ENCODE results near the gene SIL1. TPM values are rescaled to one million over a fixed set of nuclear protein-coding genes. Genes with fewer than 3 reads are reported as not detected.

Gene SIL1
- total RNA-seq, 3 donors from 2014 or later (not counting 1 experiment from before 2014, with no cell fraction given): 16.9 to 22.5 (median 22.4) TPM

GRCh38 chr5:138961221-138961620, 236.9 kb downstream of the SIL1 start:
- Histone ChIP-seq H3K9me3 (ENCODE audit: control insufficient read depth, insufficient read depth, low read length) (no peaks in the 10 kb centered on the region), H3K27ac (ENCODE audit: low read length) (no peak overlapping the region), H3K4me3 (ENCODE audit: low read length) (no peak overlapping the region), H3K4me1 (ENCODE audit: control insufficient read depth, insufficient read depth, low read length) (no peaks in the 10 kb centered on the region), H3K27me3 (ENCODE audit: control insufficient read depth, insufficient read depth, low read length) (no peaks in the 10 kb centered on the region), H3K36me3 (ENCODE audit: control insufficient read depth, insufficient read depth, low read length) (no peaks in the 10 kb centered on the region)
- H3K27me3 Mint-ChIP-seq (ENCODE audit: low read depth in 2 of 2): no peaks in the 10 kb centered on the region
- WGBS (ENCODE audit: insufficient coverage): 97% methylated on average over 1 of the region's 1 CpG
- intact Hi-C loops (cut with micrococcal nuclease): no loop called here
- H3K36me3 Mint-ChIP-seq: no peaks in the 10 kb centered on the region
- ATAC-seq (no peak), DNase-seq (no peak)
- no peak for TF ChIP-seq CTCF (IDR thresholded peaks at IDR 0.05)
- no peak overlapping the region for H3K4me3 Mint-ChIP-seq
- no peaks in the 10 kb centered on the region for H3K9me3 Mint-ChIP-seq
- no peaks in the 10 kb centered on the region for H3K4me1 Mint-ChIP-seq
- H3K27ac Mint-ChIP-seq: no peak overlapping the region

GRCh38 chr5:138960145-138960692, 237.9 kb downstream of the SIL1 start:
- WGBS (ENCODE audit: insufficient coverage): 90% methylated on average over 4 of the region's 5 CpGs
- no peaks in the 10 kb centered on the region for H3K4me1 Mint-ChIP-seq

GRCh38 chr5:138956801-138957200, 241.4 kb downstream of the SIL1 start:
- no peaks in the 10 kb centered on the region for H3K9me3 Mint-ChIP-seq
- no peaks in the 10 kb centered on the region for H3K9me3 ChIP-seq (ENCODE audit: control insufficient read depth, insufficient read depth, low read length)
- no peak overlapping the region for H3K4me3 ChIP-seq (ENCODE audit: low read length)
- no peaks in the 10 kb centered on the region for H3K27me3 Mint-ChIP-seq (ENCODE audit: low read depth in 2 of 2)
- no peak overlapping the region for H3K27ac ChIP-seq (ENCODE audit: low read length)
- no peaks in the 10 kb centered on the region for H3K27me3 ChIP-seq (ENCODE audit: control insufficient read depth, insufficient read depth, low read length)
- WGBS (ENCODE audit: insufficient coverage): 88% methylated on average over 1 of the region's 1 CpG
- no peak for ATAC-seq
- no peak overlapping the region for H3K4me3 Mint-ChIP-seq
- peaks cover 20% of the 10 kb centered on the region for H3K4me1 ChIP-seq (ENCODE audit: control insufficient read depth, insufficient read depth, low read length)
- no peaks in the 10 kb centered on the region for H3K36me3 ChIP-seq (ENCODE audit: control insufficient read depth, insufficient read depth, low read length)
- TF ChIP-seq CTCF (IDR thresholded peaks at IDR 0.05): no peak
- no peaks in the 10 kb centered on the region for H3K36me3 Mint-ChIP-seq
- DNase-seq: no peak
- no peak overlapping the region for H3K27ac Mint-ChIP-seq
- intact Hi-C loops (cut with micrococcal nuclease): no loop called here
- peaks cover 21 to 23% of the 10 kb centered on the region in 2 donors for H3K4me1 Mint-ChIP-seq

More at GRCh38 chr5:138960145-138960692, 237.9 kb downstream of the SIL1 start:
- Histone ChIP-seq H3K4me1 (ENCODE audit: control insufficient read depth, insufficient read depth, low read length) (no peaks in the 10 kb centered on the region), H3K27ac (ENCODE audit: low read length) (no peak overlapping the region), H3K27me3 (ENCODE audit: control insufficient read depth, insufficient read depth, low read length) (no peaks in the 10 kb centered on the region), H3K4me3 (ENCODE audit: low read length) (no peak overlapping the region), H3K36me3 (ENCODE audit: control insufficient read depth, insufficient read depth, low read length) (no peaks in the 10 kb centered on the region), H3K9me3 (ENCODE audit: control insufficient read depth, insufficient read depth, low read length) (no peaks in the 10 kb centered on the region)
- TF ChIP-seq CTCF (IDR thresholded peaks at IDR 0.05): no peak
- DNase-seq: no peak
- ATAC-seq: no peak
- Mint-ChIP-seq H3K4me3 (no peak overlapping the region), H3K27ac (no peak overlapping the region), H3K36me3 (no peaks in the 10 kb centered on the region), H3K27me3 (ENCODE audit: low read depth in 2 of 2) (no peaks in the 10 kb centered on the region), H3K9me3 (no peaks in the 10 kb centered on the region)
- intact Hi-C loops (cut with micrococcal nuclease): no loop called here

Measured in natural killer cell (primary cell).